ENCODE data around the gene ZNF609.

Gene ZNF609

DNA sequence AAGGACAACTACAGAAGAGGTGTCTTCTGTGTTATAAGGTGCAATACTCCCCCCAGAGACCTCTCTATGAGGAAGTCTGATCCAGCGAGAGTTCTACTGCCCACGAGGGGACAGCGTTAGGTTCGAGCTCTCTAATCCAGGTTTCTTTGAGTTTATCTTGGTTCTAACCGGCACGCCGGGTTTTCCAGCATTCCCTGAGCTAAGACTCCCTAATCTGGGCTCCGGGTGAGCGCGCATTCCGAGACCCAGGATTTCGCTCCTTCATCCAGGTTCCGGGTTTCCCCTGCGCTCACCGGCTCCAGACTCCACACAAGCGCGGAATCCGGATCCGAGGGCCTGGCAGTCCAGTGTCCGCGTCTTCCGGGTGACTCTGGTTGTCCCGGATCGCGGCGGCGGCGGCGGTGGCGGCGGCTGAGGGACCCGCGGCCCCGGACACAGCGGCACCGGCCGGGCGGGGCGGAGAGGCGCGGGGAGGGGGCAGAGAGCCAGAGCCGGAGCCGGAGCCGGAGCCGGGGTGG, at the start of gene ZNF609:
ZNF609 (plus strand) TSS at position 373 of the 518 bp plus-strand sequence. CDS start 38,842 bp downstream, outside the sequence.
- Histone ChIP-seq H3K9me3 (ENCODE audit: insufficient read depth, low read length) (no peaks in the 10 kb centered on the region), H3K9ac (ENCODE audit: insufficient read length, low read depth) (peak within 1 kb of the TSS; percentile 78), H3K4me1 (ENCODE audit: insufficient read depth, insufficient read length) (no peaks in the 10 kb centered on the region), H3K36me3 (ENCODE audit: insufficient read depth, insufficient read length, low read length) (peaks cover 14% of the 10 kb centered on the region), H3K27me3 (ENCODE audit: insufficient read depth, insufficient read length) (no peaks in the 10 kb centered on the region), H3K4me3 (ENCODE audit: insufficient read length, low read depth) (peak within 1 kb of the TSS; percentile 79)
- TF ChIP-seq YY1 (IDR thresholded peaks at IDR 0.05; ENCODE audit: insufficient read depth, insufficient read length) = no peak
- no peak for TF ChIP-seq ZNF274 (IDR thresholded peaks at IDR 0.05; ENCODE audit: low read depth, low read length)
- no peak for TF ChIP-seq SUZ12 (IDR thresholded peaks at IDR 0.05; ENCODE audit: extremely low read depth, insufficient read depth, insufficient read length)
- DNase-seq (ENCODE audit: low read depth, low spot score) = peak; percentile 94

GRCh38 chr15:64412216-64412615, 48.2 kb upstream of the ZNF609 start:
- Histone ChIP-seq H3K4me1 (ENCODE audit: insufficient read depth, insufficient read length) (no peaks in the 10 kb centered on the region), H3K9ac (ENCODE audit: insufficient read length, low read depth) (no peak overlapping the region), H3K36me3 (ENCODE audit: insufficient read depth, insufficient read length, low read length) (peaks cover 76% of the 10 kb centered on the region), H3K27me3 (ENCODE audit: insufficient read depth, insufficient read length) (no peaks in the 10 kb centered on the region), H3K4me3 (ENCODE audit: insufficient read length, low read depth) (no peak overlapping the region), H3K9me3 (ENCODE audit: insufficient read depth, low read length) (no peaks in the 10 kb centered on the region)
- no peak for TF ChIP-seq YY1 (IDR thresholded peaks at IDR 0.05; ENCODE audit: insufficient read depth, insufficient read length)
- no peak for TF ChIP-seq ZNF274 (IDR thresholded peaks at IDR 0.05; ENCODE audit: low read depth, low read length)
- TF ChIP-seq SUZ12 (IDR thresholded peaks at IDR 0.05; ENCODE audit: extremely low read depth, insufficient read depth, insufficient read length) = no peak
- DNase-seq (ENCODE audit: low read depth, low spot score) = no peak

DNA sequence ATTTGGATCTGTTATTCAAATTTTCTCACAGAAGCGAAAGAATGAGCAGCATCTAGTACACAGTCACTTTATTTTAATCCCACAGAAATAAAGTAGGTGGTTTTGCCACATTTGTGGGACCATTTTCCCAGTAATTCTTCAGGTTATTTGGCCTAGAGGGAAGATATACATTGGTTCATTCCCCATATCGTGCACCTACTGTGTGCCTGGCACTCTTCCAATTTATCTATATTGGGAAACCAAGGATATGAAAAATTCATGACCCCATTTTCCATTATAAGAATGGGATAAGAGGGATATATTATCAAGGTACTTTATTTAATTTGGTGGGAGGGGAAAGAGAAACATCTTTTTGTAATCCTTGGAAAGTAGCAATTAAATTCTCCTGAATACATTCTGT, 37.7 kb upstream of the ZNF609 start:
- H3K36me3 ChIP-seq (ENCODE audit: insufficient read depth, insufficient read length, low read length) = peaks cover 66% of the 10 kb centered on the region
- no peaks in the 10 kb centered on the region for H3K4me1 ChIP-seq (ENCODE audit: insufficient read depth, insufficient read length)
- no peak overlapping the region for H3K9ac ChIP-seq (ENCODE audit: insufficient read length, low read depth)
- TF ChIP-seq ZNF274 (IDR thresholded peaks at IDR 0.05; ENCODE audit: low read depth, low read length) (no peak), YY1 (IDR thresholded peaks at IDR 0.05; ENCODE audit: insufficient read depth, insufficient read length) (no peak)
- no peaks in the 10 kb centered on the region for H3K9me3 ChIP-seq (ENCODE audit: insufficient read depth, low read length)
- no peak for DNase-seq (ENCODE audit: low read depth, low spot score)
- H3K4me3 ChIP-seq (ENCODE audit: insufficient read length, low read depth) = no peak overlapping the region
- peaks cover 7% of the 10 kb centered on the region for H3K27me3 ChIP-seq (ENCODE audit: insufficient read depth, insufficient read length)

GRCh38 chr15:64423970-64424369, 36.4 kb upstream of the ZNF609 start:
- Histone ChIP-seq H3K4me3 (ENCODE audit: insufficient read length, low read depth) (no peak overlapping the region), H3K27me3 (ENCODE audit: insufficient read depth, insufficient read length) (peaks cover 18% of the 10 kb centered on the region), H3K9me3 (ENCODE audit: insufficient read depth, low read length) (no peaks in the 10 kb centered on the region), H3K9ac (ENCODE audit: insufficient read length, low read depth) (no peak overlapping the region), H3K4me1 (ENCODE audit: insufficient read depth, insufficient read length) (no peaks in the 10 kb centered on the region), H3K36me3 (ENCODE audit: insufficient read depth, insufficient read length, low read length) (peaks cover 59% of the 10 kb centered on the region)
- no peak for TF ChIP-seq ZNF274 (IDR thresholded peaks at IDR 0.05; ENCODE audit: low read depth, low read length)
- no peak for TF ChIP-seq YY1 (IDR thresholded peaks at IDR 0.05; ENCODE audit: insufficient read depth, insufficient read length)
- no peak for TF ChIP-seq SUZ12 (IDR thresholded peaks at IDR 0.05; ENCODE audit: extremely low read depth, insufficient read depth, insufficient read length)
- no peak for DNase-seq (ENCODE audit: low read depth, low spot score)

- no peak overlapping the region for H3K4me3 ChIP-seq (ENCODE audit: insufficient read length, low read depth)
- no peak overlapping the region for H3K9ac ChIP-seq (ENCODE audit: insufficient read length, low read depth)
- no peaks in the 10 kb centered on the region for H3K4me1 ChIP-seq (ENCODE audit: insufficient read depth, insufficient read length)
- peaks cover 57% of the 10 kb centered on the region for H3K36me3 ChIP-seq (ENCODE audit: insufficient read depth, insufficient read length, low read length)
- H3K27me3 ChIP-seq (ENCODE audit: insufficient read depth, insufficient read length) = peaks cover 24% of the 10 kb centered on the region
- H3K9me3 ChIP-seq (ENCODE audit: insufficient read depth, low read length) = no peaks in the 10 kb centered on the region
- no peak for TF ChIP-seq ZNF274 (IDR thresholded peaks at IDR 0.05; ENCODE audit: low read depth, low read length)
- TF ChIP-seq SUZ12 (IDR thresholded peaks at IDR 0.05; ENCODE audit: extremely low read depth, insufficient read depth, insufficient read length) = no peak
- no peak for TF ChIP-seq YY1 (IDR thresholded peaks at IDR 0.05; ENCODE audit: insufficient read depth, insufficient read length)
- DNase-seq (ENCODE audit: low read depth, low spot score) = no peak
Measured at GRCh38 chr15:64425221-64425620, 35.2 kb upstream of the ZNF609 start.

GRCh38 chr15:64426845-64427465, 33.4 kb upstream of the ZNF609 start:
- Histone ChIP-seq H3K27me3 (ENCODE audit: insufficient read depth, insufficient read length) (peaks cover 32% of the 10 kb centered on the region), H3K9ac (ENCODE audit: insufficient read length, low read depth) (no peak overlapping the region), H3K36me3 (ENCODE audit: insufficient read depth, insufficient read length, low read length) (peaks cover 53% of the 10 kb centered on the region), H3K4me3 (ENCODE audit: insufficient read length, low read depth) (no peak overlapping the region), H3K9me3 (ENCODE audit: insufficient read depth, low read length) (no peaks in the 10 kb centered on the region), H3K4me1 (ENCODE audit: insufficient read depth, insufficient read length) (no peaks in the 10 kb centered on the region)
- no peak for DNase-seq (ENCODE audit: low read depth, low spot score)
- TF ChIP-seq YY1 (IDR thresholded peaks at IDR 0.05; ENCODE audit: insufficient read depth, insufficient read length) (no peak), SUZ12 (IDR thresholded peaks at IDR 0.05; ENCODE audit: extremely low read depth, insufficient read depth, insufficient read length) (no peak), ZNF274 (IDR thresholded peaks at IDR 0.05; ENCODE audit: low read depth, low read length) (no peak)

GRCh38 chr15:64429448-64429847, 30.9 kb upstream of the ZNF609 start:
- H3K27me3 ChIP-seq (ENCODE audit: insufficient read depth, insufficient read length) = peaks cover 36% of the 10 kb centered on the region
- no peak for TF ChIP-seq SUZ12 (IDR thresholded peaks at IDR 0.05; ENCODE audit: extremely low read depth, insufficient read depth, insufficient read length)
- no peak for TF ChIP-seq ZNF274 (IDR thresholded peaks at IDR 0.05; ENCODE audit: low read depth, low read length)
- TF ChIP-seq YY1 (IDR thresholded peaks at IDR 0.05; ENCODE audit: insufficient read depth, insufficient read length) = no peak
- DNase-seq (ENCODE audit: low read depth, low spot score) = no peak
- H3K4me3 ChIP-seq (ENCODE audit: insufficient read length, low read depth) = no peak overlapping the region
- no peaks in the 10 kb centered on the region for H3K4me1 ChIP-seq (ENCODE audit: insufficient read depth, insufficient read length)
- peaks cover 43% of the 10 kb centered on the region for H3K36me3 ChIP-seq (ENCODE audit: insufficient read depth, insufficient read length, low read length)
- no peak overlapping the region for H3K9ac ChIP-seq (ENCODE audit: insufficient read length, low read depth)
- no peaks in the 10 kb centered on the region for H3K9me3 ChIP-seq (ENCODE audit: insufficient read depth, low read length)
